Activated gamma-delta T cell treated with anti-CD3 and anti-CD28 coated beads, Interleukin-2, amount 50 U/mL, for 16 hours (primary cell): ENCODE results near the gene RASSF1.
"Not testable (repeated sequence)": the region's sequence is repeated elsewhere in the genome, so short reads cannot be mapped to it uniquely, and the experiment has no call there.

Experiments used
- DNase-seq: peaks from one replicate; pipeline ENCODE4 v3.0.0-alpha.2; 2020; ENCODE audit warnings: low read depth

RASSF1 gene

GRCh38 chr3:50284121-50284520 is 56.5 kb downstream of the RASSF1 start:
- not testable (repeated sequence) for DNase-seq
